Coronary artery (tissue), 2 donors: Measurements from ENCODE around the gene MS4A15.

Source experiments
- DNase-seq: peaks from one replicate; pipeline ENCODE4 v3.0.0-alpha.2; 2017; ENCODE audit warnings: low spot score
- H3K27ac ChIP-seq, 2 donors: fragments of 200-600 bp; sonication (generic); one replicate each; pipeline ENCODE4 v1.5.1; 2016 to 2019
- H3K4me3 ChIP-seq: fragments of 200-600 bp; sonication (generic); 2 replicates; pipeline ENCODE4 v1.5.1; 2016; ENCODE audit warnings: mild to moderate bottlenecking, moderate library complexity
- TF ChIP-seq, protein P1 (sequence below): fragments of 200-600 bp; sonication (generic); IDR thresholded peaks from one replicate; pipeline ENCODE4 v1.5.1; 2019; ENCODE audit warnings: antibody characterized with exemption

MS4A15 gene

DNA sequence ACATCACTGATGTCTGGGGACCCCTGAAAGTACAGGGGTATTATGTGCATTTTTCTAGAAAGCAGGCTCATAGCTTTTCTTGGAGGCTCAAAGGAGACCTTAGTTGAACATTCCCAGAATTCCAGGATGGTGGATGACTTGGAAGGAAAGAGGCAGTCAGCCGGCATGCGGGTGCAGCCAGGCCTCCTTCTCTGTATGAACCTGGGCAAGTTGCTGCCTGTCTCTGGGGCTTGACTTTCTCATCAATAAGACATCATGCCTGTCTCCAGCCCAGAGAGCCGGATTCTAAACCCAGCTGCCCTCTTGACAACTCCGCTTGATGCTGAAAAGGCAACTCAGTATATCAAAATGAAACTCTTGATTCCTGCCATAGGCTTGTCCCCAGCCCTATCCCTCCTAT is 12.6 kb downstream of the MS4A15 start:
- Histone ChIP-seq H3K27ac (no peak overlapping the region), H3K4me3 (no peak overlapping the region)
- TF ChIP-seq, protein P1, sequence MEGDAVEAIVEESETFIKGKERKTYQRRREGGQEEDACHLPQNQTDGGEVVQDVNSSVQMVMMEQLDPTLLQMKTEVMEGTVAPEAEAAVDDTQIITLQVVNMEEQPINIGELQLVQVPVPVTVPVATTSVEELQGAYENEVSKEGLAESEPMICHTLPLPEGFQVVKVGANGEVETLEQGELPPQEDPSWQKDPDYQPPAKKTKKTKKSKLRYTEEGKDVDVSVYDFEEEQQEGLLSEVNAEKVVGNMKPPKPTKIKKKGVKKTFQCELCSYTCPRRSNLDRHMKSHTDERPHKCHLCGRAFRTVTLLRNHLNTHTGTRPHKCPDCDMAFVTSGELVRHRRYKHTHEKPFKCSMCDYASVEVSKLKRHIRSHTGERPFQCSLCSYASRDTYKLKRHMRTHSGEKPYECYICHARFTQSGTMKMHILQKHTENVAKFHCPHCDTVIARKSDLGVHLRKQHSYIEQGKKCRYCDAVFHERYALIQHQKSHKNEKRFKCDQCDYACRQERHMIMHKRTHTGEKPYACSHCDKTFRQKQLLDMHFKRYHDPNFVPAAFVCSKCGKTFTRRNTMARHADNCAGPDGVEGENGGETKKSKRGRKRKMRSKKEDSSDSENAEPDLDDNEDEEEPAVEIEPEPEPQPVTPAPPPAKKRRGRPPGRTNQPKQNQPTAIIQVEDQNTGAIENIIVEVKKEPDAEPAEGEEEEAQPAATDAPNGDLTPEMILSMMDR, result no peak
- DNase-seq, result no peak

DNA sequence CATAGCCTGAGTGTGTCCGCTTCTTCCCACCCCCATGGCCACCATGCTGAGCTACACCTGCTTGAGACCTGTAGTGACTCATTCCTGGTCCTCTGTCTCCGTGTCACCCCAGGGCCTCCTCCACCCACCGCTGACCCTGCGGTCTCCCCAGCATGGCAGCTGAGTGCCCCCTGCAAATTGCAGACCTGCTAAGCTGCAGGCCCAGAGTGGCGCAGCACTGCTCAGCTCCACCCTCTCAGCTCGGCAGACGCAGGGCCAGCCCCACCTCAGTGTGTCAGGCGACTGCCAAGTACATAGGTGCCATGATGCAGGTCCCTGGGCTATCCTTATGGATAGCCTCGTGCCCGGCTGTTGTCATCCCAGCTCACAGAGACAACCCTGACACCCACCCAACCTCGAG is 13.1 kb downstream of the MS4A15 start:
- DNase-seq, result no peak

DNA sequence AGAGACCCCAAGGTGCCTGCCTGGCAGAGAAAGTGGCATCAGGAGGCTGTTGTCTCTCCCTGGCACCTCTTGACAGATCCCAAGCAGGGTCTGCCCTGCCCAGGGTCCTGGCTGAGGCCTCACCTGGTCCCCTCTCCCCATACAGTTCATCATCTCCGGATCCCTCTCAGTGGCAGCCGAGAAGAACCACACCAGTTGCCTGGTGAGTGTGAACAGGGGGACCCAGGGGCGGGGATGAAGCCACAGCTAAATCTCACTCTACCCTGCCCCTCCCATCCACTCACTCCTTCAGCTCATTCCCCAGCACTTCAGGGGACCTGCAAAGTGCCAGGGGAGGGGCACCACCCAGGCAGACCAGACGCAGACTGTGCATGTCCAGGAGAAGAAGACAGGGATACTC is 14.5 kb downstream of the MS4A15 start:
- H3K27ac ChIP-seq, result no peak overlapping the region
- H3K4me3 ChIP-seq, result no peak overlapping the region
- TF ChIP-seq, protein P1, result no peak
- no peak for DNase-seq

More for the DNA sequence above, 13.1 kb downstream of the MS4A15 start:
- TF ChIP-seq, protein P1, result no peak
- Histone ChIP-seq H3K27ac (no peak overlapping the region), H3K4me3 (no peak overlapping the region)

DNA sequence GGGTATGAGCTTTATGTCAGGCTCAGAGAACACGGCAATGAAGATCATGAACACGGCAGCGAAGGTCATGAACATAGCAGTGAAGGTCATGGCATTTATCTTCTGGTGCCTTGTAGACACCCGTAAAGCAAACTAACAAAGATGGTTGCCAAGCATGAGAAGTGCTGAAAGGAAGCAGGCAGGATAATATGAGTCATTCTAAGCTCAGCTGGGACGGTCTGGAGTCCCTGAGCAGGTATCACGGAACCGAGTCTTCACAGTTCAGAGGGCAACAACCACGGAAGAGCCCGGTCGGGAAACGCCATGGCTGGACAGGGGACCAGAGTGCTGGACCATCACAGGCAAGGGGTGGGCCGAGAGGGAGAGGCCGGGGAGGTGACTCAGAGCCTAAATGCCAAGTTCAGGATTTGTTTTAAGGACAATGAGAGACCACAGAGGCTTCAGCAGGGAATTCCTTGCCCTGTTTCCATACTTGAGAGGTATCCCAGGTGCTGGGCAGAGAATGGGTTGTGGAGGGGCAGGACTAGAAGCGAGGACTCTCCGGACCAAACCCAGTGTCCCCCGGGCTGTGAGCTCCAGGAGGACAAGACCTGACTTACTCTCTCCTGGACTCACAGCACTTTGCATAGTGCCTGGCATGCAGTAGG is 15.3 kb downstream of the MS4A15 start:
- Histone ChIP-seq H3K27ac (no peak overlapping the region), H3K4me3 (no peak overlapping the region)
- DNase-seq, result no peak
- TF ChIP-seq, protein P1, result no peak

DNA sequence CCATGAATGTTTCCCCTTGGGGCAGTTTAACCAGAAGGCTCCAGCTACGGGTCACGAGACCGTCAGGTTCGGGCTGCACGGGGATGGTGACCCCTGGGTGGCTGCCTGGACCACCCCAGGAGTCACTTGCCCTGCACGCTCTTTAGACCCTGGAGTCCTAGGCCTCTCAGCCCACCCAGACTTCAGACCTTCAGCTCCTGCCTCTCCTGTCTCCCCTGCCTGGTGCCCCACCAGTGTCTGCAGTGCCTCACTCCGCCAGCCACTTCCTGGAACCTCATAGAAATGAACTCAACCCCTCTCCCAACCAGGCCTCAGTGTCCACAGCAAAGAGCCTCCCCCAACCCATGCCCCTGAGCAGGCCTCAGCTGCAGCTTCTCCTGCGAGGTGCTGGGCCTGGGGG is 16.0 kb downstream of the MS4A15 start:
- DNase-seq, result no peak
- TF ChIP-seq, protein P1, result no peak
- H3K27ac ChIP-seq, result no peak overlapping the region

DNA sequence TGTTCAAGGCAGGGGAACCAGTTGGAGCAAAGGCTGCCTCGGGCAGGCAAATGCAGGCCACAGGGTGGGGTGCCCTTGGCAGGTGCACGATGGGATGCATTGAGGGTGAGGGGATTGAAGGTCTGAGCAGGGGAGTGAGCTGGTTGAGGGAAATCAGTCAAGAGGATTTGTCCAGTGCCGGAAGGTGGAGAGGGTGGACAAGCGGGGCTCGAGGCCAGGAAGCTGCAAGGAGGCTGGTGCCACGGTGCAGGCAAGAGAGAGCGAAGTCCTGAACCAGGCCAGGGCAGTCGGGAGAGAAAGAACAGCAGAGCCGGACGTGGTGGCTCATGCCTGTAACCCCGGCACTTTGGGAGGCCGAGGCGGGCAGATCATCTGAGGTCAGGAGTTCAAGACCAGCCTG is 18.1 kb downstream of the MS4A15 start:
- TF ChIP-seq, protein P1, result no peak
- no peak overlapping the region for H3K27ac ChIP-seq
- DNase-seq, result no peak
- H3K4me3 ChIP-seq, result no peak overlapping the region

More for the DNA sequence above, 16.0 kb downstream of the MS4A15 start:
- no peak overlapping the region for H3K4me3 ChIP-seq

DNA sequence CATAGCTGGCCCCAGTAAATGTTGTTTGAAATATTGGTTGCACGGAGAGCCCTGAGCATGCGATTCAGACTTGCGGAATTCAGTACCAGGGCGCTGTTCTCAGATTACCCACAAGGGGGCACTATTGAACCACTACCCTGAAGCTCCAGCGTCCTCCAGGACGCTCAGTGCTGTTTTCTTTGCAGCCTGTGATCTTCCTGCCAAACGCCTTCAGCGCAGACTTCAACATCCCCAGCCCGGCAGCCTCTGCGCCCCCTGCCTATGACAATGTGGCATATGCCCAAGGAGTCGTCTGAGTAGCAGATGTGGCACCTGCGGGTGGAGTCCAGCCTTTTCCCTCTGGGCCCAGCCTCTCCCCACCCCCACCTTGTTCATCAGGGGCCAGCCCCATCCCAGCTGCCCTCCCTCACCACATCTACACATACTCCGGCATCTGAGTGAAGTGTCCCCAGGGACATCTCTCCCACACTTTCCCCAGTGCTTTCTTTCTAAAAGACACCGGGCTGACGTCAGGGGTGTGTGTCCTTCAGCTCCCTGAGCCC is 18.8 kb downstream of the MS4A15 start:
- H3K4me3 ChIP-seq, result no peak overlapping the region
- DNase-seq, result peak; percentile 79
- TF ChIP-seq, protein P1, result peak; percentile 80
- H3K27ac ChIP-seq, result no peak overlapping the region
